ENCODE data around the gene SLC25A44.

The SLC25A44 gene

GRCh38 chr1:156246781-156247459 is 53.0 kb downstream of the SLC25A44 start:
- DNase-seq (ENCODE audit: low read depth), result no peak
- no peak for TF ChIP-seq CTCF (IDR thresholded peaks at IDR 0.05; ENCODE audit: low read depth, low read length, missing control alignments)
- H3K4me3 ChIP-seq (ENCODE audit: low read depth, low read length), result no peak overlapping the region

- H3K4me3 ChIP-seq (ENCODE audit: low read depth, low read length), result no peak within 1 kb of the TSS
- TF ChIP-seq CTCF (IDR thresholded peaks at IDR 0.05; ENCODE audit: low read depth, low read length, missing control alignments), result no peak
- DNase-seq (ENCODE audit: low read depth), result no peak
These were observed 53.8 kb downstream of the SLC25A44 start, which contains the start of gene PAQR6 for GRCh38 chr1:156247460-156248322. Gene PAQR6, minus strand, starts transcription at chr1:156248056. Its CDS starts 1,325 bp downstream, at chr1:156246731.

- H3K4me3 ChIP-seq (ENCODE audit: low read depth, low read length), result no peak overlapping the region
- no peak for DNase-seq (ENCODE audit: low read depth)
- no peak for TF ChIP-seq CTCF (IDR thresholded peaks at IDR 0.05; ENCODE audit: low read depth, low read length, missing control alignments)
These were observed 54.4 kb downstream of the SLC25A44 start for GRCh38 chr1:156248323-156248683.

GRCh38 chr1:156249593-156249992 is 55.7 kb downstream of the SLC25A44 start:
- TF ChIP-seq CTCF (IDR thresholded peaks at IDR 0.05; ENCODE audit: low read depth, low read length, missing control alignments), result no peak
- no peak for DNase-seq (ENCODE audit: low read depth)
- H3K4me3 ChIP-seq (ENCODE audit: low read depth, low read length), result no peak overlapping the region

- DNase-seq (ENCODE audit: low read depth), result no peak
- no peak for TF ChIP-seq CTCF (IDR thresholded peaks at IDR 0.05; ENCODE audit: low read depth, low read length, missing control alignments)
These were observed 57.6 kb downstream of the SLC25A44 start for GRCh38 chr1:156251527-156251926.

GRCh38 chr1:156253634-156254033 is 59.7 kb downstream of the SLC25A44 start:
- DNase-seq (ENCODE audit: low read depth), result no peak
- no peak overlapping the region for H3K4me3 ChIP-seq (ENCODE audit: low read depth, low read length)
- no peak for TF ChIP-seq CTCF (IDR thresholded peaks at IDR 0.05; ENCODE audit: low read depth, low read length, missing control alignments)

More at GRCh38 chr1:156251527-156251926, 57.6 kb downstream of the SLC25A44 start:
- no peak overlapping the region for H3K4me3 ChIP-seq (ENCODE audit: low read depth, low read length)
